ENCODE measurements around the gene CAV2.

DNA sequence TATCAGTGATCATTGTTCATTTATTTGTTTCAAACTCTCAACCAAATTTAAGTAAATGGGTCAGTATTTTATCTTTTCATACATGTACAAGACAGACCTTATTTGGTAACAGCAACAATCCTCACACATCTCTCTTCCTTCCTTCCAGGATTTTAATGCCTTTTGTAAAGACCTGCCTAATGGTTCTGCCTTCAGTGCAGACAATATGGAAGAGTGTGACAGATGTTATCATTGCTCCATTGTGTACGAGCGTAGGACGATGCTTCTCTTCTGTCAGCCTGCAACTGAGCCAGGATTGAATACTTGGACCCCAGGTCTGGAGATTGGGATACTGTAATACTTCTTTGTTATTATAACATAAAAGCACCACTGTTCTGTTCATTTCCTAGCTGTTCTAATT is 6.3 kb downstream of the CAV2 start:
- TF ChIP-seq, protein P1, sequence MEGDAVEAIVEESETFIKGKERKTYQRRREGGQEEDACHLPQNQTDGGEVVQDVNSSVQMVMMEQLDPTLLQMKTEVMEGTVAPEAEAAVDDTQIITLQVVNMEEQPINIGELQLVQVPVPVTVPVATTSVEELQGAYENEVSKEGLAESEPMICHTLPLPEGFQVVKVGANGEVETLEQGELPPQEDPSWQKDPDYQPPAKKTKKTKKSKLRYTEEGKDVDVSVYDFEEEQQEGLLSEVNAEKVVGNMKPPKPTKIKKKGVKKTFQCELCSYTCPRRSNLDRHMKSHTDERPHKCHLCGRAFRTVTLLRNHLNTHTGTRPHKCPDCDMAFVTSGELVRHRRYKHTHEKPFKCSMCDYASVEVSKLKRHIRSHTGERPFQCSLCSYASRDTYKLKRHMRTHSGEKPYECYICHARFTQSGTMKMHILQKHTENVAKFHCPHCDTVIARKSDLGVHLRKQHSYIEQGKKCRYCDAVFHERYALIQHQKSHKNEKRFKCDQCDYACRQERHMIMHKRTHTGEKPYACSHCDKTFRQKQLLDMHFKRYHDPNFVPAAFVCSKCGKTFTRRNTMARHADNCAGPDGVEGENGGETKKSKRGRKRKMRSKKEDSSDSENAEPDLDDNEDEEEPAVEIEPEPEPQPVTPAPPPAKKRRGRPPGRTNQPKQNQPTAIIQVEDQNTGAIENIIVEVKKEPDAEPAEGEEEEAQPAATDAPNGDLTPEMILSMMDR (conservative IDR thresholded peaks at IDR 0.05), result no peak
- no peak for TF ChIP-seq ZFX (IDR thresholded peaks at IDR 0.05)
